Measurements from ENCODE around the gene SORCS2.

Gene SORCS2

GRCh38 chr4:7653510-7654369 is 461.4 kb downstream of the SORCS2 start:
- DNase-seq (ENCODE audit: low spot score): no peak

DNA sequence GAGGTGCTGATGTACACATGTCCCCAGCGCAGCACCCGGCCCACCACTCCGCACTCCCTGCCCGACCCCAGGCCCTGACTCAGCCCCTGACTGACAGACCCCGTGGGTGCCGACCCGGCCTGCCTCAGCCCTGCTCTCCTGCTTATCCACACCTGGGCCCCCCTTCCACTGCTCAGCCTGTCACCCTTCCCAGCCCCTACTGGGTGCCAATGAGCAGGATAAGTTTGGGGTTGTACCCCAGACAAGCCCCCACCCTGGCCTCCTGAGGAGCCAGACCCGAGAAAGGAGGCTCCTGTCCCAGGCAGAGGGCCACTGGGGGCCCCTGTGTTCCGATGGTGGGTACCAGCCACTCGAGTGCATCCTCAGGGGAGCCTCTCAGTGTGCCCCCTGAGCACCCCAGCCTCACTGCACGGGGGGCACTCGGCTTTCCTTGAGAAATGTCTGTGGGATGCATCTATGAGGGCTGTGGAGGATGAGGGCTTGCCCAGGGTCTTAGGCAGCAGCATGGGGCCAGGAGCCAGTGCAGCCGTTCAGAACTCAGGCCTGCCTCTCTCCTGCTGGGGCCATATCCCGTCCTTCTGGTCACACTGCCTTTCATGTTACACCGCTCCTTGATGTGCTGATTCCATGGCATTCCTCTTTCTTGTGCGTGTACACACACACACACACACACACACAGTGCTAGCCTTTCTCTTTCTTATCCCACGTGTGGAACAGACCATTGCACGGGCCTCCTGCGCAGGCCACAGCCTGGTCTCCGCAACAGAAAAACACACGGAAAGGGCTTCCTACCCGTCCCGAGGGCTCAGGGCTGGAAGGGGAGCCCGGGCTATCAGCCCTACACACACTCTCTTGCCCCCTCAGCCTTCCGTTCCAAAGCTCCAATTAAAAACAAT is 462.5 kb downstream of the SORCS2 start:
- DNase-seq (ENCODE audit: low spot score): no peak

GRCh38 chr4:7655511-7656243 is 463.3 kb downstream of the SORCS2 start:
- no peak for DNase-seq (ENCODE audit: low spot score)

- no peak for DNase-seq (ENCODE audit: low spot score)
Observed at GRCh38 chr4:7656244-7656800, 464.0 kb downstream of the SORCS2 start.

DNA sequence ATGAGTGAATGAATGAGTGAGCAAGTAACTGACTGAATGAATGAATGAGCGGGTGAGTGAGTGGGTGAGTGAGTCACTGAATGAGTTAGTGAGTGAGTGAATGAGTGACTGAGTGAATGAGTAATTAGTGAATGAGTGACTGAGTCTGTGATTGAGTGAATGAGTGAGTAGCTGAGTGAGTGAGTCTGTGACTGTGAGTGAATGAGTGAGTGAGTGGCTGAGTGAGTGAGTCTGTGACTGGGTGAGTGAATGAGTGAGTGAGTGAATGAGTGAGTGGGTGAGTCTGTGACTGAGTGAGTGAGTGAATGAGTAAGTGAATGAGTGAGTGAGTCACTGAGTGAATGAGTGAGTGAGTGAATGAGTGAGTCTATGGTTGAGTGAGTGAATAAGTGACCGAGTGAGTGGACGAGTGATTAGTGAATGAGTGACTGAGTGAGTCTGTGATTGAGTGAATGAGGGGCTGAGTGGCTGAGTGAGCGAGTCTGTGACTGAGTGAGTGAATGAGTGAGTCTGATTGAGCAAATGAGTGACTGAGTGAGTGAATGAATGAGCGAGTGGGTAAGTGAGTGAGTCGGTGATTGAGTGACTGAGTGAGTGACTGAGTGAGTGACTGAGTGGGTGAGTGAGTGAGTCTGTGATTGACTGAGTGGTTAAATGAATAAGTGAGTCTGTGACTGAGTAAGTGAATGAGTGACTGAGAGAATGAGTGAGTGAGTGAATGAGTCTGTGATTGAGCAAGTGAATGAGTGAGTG is 465.4 kb downstream of the SORCS2 start:
- DNase-seq (ENCODE audit: low spot score): no peak

DNA sequence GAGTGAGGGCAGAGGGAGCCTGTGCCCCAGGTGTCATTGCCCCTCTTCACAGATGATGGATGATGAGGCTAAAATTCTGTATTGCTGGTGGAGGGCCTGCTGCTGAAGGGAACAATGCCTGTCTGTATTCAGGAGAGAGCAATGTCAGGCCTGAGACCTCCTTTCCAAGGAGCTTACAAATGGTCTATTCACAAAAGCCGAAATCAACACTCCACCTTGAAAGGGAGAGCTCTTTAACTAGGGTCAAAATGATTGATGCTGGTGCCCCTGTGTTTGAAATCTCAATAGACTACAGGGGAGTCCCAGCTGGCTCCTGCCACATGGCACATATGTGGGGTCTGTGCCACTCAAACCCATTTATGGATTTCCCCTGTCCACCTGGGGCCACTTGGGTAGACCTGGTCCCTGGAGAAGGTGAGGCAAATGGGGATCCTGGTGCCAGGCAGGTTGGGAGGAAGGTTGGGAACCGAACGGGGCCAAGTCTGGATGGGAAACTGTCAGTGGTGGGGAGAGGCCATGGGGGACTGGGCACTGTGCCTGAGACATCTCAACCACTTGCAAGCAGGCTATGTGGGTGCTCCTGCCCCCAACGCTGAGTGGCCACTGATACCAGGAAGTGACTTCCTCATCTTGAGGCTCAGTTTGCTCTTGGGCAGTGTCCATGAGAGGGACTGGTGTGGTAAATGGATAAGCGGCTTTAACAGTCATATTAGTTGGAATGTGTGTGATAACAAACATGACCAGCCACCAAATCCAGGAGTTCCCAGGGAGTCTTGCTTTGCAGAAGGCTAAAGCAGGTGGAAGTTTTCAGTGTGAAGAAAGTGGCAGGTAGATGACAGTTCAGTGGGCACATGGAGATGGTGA is 466.2 kb downstream of the SORCS2 start:
- DNase-seq (ENCODE audit: low spot score): peak; percentile 47

GRCh38 chr4:7659429-7660175 is 467.3 kb downstream of the SORCS2 start:
- no peak for DNase-seq (ENCODE audit: low spot score)

DNA sequence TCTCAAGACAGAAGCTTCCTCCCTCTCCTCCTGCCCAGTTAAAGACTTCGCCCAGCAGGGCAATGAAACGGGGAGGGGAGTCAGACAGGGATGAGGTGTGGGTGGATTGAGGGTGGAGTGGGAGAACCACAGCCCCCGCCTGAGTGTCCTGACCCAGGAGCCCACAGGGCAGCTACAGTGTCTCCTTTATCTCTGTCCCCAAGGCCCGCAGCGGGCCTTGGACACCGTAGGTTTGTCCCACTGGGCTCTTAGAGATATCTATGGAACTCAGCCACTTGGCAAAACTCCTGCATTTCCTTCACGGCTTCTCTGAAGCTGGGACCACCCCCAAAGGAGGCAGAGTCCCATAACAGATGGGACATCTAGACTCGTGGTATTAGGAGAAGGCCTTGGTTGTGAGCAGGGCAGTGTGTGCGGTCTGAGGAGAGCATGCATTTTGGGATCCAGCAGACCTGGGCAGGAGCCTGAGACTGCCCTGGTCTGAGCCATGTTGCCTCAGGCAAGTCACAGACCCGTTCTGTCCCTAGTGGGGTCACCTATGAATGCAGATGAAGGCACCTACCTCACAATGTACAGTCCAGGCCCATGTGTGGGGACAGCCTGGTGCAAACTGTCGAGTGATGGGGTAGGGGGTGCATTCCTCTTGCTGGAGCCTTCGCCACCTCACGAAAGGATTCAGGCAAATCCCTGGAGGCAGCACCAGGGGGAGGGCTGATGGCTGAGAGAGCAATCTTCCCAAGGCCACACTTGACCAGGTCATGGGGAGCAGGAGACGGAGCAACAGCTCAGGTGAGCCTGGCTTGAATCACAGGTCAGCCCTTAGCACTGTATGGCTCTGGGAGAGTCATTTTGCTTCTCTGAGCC is 468.1 kb downstream of the SORCS2 start:
- no peak for DNase-seq (ENCODE audit: low spot score)

GRCh38 chr4:7661066-7661748 is 468.9 kb downstream of the SORCS2 start:
- DNase-seq (ENCODE audit: low spot score): no peak

DNA sequence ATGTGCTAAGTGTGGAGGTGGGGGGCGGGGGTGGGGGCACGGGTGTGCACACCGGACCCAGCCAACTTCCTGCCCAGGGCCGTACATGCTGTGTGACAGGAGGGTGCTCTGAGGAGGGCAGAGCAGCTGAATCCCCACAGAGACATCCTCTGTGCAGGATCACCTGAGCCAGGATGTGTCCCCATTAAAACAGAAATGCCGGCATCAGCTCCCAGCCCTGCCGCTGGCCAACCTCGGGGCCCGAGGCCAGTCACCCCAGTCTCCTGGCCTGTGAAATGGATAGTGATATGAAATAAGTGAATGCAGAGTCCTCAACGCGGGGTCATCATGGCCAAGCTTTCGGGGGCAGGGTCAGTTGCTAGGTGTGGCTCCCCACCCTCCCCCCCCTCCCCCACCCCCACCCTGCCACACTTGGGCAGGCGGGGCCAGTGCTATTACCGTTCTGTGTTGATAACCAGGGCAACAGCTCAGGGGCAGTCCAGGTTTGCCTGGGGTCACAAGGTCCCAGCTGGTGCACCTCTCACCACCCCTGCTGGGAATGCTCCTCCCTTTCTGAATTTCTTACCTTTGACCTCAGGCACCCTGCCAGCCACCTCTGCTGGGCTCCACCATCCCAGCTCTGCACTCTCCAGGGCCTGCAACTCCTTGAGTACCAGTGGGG is 469.6 kb downstream of the SORCS2 start:
- DNase-seq (ENCODE audit: low spot score): no peak

GRCh38 chr4:7662507-7662846 is 470.1 kb downstream of the SORCS2 start:
- DNase-seq (ENCODE audit: low spot score): no peak

DNA sequence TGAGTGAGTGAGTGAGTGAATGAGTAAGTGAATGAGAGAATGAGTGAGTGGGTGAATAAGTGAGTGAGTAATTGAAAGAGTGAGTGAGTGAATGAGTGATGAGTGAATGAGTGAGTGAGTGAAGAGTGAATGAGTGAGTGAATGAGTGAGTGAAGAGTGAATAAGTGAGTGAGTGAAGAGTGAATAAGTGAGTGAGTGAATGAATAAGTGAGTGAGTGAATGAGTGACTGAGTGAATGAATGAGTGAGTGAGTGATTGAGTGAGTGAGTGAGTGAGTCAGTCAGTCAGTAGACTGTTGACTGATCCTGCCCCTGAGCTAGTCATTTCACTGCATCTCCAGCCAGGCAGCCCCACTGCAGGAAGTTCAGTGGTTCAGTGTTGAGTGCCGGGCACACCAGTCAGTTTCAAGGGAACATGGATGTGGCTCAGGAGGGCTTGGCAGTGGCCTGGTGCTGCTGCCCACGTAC is 470.8 kb downstream of the SORCS2 start:
- DNase-seq (ENCODE audit: low spot score): no peak

DNA sequence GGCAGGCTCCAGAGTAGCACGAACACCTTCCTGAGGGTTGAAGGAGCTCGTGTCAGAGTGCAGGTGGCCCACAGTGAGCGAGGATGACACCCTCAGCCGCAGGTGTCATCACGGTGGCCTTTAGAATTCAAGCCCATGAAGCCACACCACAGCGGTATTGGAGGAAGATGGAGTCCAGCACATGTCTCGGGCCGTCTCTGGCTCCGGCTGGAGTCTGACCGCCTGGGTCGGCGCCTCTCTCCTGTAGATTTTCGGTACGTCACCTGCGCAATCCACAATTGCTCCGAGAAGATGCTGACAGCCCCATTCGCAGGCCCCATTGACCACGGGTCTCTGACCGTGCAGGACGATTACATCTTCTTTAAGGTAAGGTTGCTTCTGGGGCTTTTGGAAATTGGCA is 471.8 kb downstream of the SORCS2 start:
- DNase-seq (ENCODE audit: low spot score): no peak

- no peak for DNase-seq (ENCODE audit: low spot score)
Observed at GRCh38 chr4:7665321-7665720, 473.0 kb downstream of the SORCS2 start.

DNA sequence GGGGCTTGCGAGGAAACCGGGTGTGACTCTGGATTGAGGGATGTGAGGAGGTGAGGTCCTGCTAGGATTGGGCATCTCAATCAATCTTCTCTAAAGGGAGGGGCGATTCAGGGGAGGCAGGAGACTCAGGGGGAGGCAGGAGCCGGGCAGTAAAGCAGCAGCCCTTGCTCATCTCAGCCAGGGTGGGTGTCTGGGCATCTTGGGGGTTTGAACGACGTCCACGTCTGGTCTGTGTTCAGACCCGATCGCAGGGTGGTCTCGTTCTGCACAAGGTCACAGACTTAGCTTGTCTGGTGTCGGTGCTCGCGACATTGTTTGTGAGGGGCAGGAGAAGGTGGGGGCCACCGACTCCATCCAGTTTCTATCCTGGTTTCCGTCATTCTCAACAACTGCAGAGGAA is 473.7 kb downstream of the SORCS2 start:
- DNase-seq (ENCODE audit: low spot score): no peak

DNA sequence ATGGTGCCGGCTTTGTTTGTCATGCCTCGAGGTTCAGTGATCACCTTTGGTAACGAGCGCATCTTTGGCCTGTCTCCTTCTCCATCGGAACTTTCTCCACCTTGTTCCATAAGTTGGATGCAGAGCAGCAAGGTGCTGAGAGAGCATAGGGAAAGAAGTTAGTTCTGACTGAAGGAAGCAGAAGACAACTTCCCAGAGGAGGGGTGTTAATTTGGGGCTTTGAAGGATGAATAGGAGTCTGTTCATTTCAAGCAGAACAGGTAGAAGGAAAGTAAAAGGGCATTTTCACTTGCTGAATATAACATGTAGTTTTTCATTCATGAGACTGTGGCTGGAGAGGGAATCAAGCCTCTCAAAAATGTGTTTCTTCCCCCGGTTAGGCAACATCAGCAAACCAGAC is 474.4 kb downstream of the SORCS2 start:
- DNase-seq (ENCODE audit: low spot score): no peak

- no peak for DNase-seq (ENCODE audit: low spot score)
Observed at GRCh38 chr4:7668271-7668670, 475.9 kb downstream of the SORCS2 start.

Measured in AG08396 (cell line).